Thymus (tissue), 11 donors: Measurements from ENCODE around the gene C11orf42. TPM values are rescaled to one million over a fixed set of nuclear protein-coding genes. Genes with fewer than 3 reads are reported as not detected.
A peak's percentile ranks its signal among the peaks of the same experiment; 100 is the strongest.

Experiments used
- DNase-seq, 9 donors: peaks; one replicate each; pipeline ENCODE4 v3.0.0-alpha.2; 2013; ENCODE audit warnings: low spot score in 9 of 9, low read depth in 6 of 9, missing footprints in 1 of 9
- H3K27ac ChIP-seq, 2 donors: one replicate each; pipeline ENCODE4 v1.5.1; 2013; ENCODE audit warnings: control low read depth in 1 of 2, low read depth in 1 of 2, low read length in 1 of 2, mild to moderate bottlenecking in 1 of 2, moderate library complexity in 1 of 2
- H3K27me3 ChIP-seq, 2 donors: one replicate each; pipeline ENCODE4 v1.5.1; 2013; ENCODE audit warnings: low read length in 1 of 2; ENCODE audit not compliant: control insufficient read depth in 2 of 2, insufficient read depth in 1 of 2
- H3K36me3 ChIP-seq, 2 donors: one replicate each; pipeline ENCODE4 v1.5.1; 2013; ENCODE audit warnings: low read length in 1 of 2, mild to moderate bottlenecking in 1 of 2, moderate library complexity in 1 of 2; ENCODE audit not compliant: control insufficient read depth in 2 of 2, insufficient read depth in 2 of 2
- H3K4me1 ChIP-seq, 2 donors: one replicate each; pipeline ENCODE4 v1.5.1; 2013; ENCODE audit warnings: low read length in 2 of 2; ENCODE audit not compliant: control insufficient read depth in 2 of 2, insufficient read depth in 2 of 2
- H3K4me3 ChIP-seq, 2 donors: one replicate each; pipeline ENCODE4 v1.5.1; 2013; ENCODE audit warnings: low read length in 2 of 2, control low read depth in 1 of 2, mild to moderate bottlenecking in 1 of 2
- H3K9me3 ChIP-seq, 2 donors: one replicate each; pipeline ENCODE4 v1.5.1; 2013; ENCODE audit warnings: low read length in 1 of 2, mild to moderate bottlenecking in 1 of 2; ENCODE audit not compliant: control insufficient read depth in 2 of 2, insufficient read depth in 1 of 2
- WGBS: extraction: QIAGEN DNeasy Blood & Tissue Kit; methylation state at CpG from one replicate; pipeline ENCODE4 v1.1.7; 2013; 5-methylcytosine and 5-hydroxymethylcytosine counted together
- polyA plus RNA-seq: library from polyadenylated mRNA; stranded (reverse); fragments of 200-250 nt; gene quantifications from one replicate; pipeline ENCODE4 v1.2.3, GENCODE V29; 2013
- total RNA-seq: library from RNA; stranded (reverse); fragments of 120-200 nt; gene quantifications from one replicate; pipeline ENCODE4 v1.2.4, GENCODE V29; 2013
- donor health status: healthy.

Gene C11orf42
- total and polyA plus RNA-seq, 2 donors: not detected

DNA sequence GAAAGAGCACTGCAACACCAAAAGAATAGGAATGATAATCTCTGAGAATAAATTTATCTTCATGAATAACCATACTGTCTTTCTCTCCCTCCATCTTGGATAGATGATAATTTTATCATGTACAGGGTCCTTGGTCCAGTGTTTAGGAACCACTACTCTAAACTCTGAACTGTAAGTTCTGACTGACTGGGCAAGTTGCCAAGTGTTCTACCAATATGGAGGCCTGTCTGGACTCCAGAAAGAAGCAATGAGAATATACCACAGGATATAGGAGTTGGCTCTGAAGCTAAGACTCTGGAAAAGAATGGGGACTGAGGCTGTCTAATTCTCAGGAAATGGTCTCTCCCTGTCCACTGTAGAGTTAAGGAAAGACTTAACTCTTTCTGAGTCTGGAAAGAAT, 27.5 kb downstream of the C11orf42 start:
- H3K27ac ChIP-seq: no peak overlapping the region
- no peak overlapping the region for H3K4me3 ChIP-seq
- H3K4me1 ChIP-seq: peaks cover 10 to 13% of the 10 kb centered on the region in 2 donors
- no peak for DNase-seq
- no peaks in the 10 kb centered on the region for H3K27me3 ChIP-seq
- H3K36me3 ChIP-seq: no peaks in the 10 kb centered on the region
- H3K9me3 ChIP-seq: no peaks in the 10 kb centered on the region

DNA sequence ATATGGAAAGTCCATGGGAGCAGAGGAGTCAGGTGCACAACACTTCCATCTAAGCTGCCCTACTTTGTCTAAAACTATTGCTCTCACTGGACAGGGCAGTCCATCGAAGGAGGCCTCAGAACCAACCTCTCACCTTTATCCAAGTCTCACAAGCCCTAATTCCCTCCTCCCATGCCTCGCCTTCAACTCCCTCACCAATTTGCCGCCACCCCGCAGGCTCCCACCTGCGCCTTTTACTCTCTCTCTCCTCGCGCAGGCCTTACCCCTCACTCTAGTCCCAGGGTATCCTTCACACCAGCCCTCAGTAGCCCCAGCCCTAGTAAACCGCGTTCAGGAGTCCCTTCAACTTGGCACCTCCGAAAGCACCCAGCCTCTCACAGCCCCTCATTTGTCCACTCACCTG, 28.6 kb downstream of the C11orf42 start:
- DNase-seq: no peak
- 4% methylated on average over 10 of the region's 10 CpGs for WGBS
- no peaks in the 10 kb centered on the region for H3K36me3 ChIP-seq
- H3K27ac ChIP-seq: peak overlapping the region; percentile 38 to 67
- H3K9me3 ChIP-seq: no peaks in the 10 kb centered on the region
- H3K4me1 ChIP-seq: peaks cover 10 to 13% of the 10 kb centered on the region in 2 donors
- H3K27me3 ChIP-seq: no peaks in the 10 kb centered on the region
- H3K4me3 ChIP-seq: peak overlapping the region; percentile 62 to 74

DNA sequence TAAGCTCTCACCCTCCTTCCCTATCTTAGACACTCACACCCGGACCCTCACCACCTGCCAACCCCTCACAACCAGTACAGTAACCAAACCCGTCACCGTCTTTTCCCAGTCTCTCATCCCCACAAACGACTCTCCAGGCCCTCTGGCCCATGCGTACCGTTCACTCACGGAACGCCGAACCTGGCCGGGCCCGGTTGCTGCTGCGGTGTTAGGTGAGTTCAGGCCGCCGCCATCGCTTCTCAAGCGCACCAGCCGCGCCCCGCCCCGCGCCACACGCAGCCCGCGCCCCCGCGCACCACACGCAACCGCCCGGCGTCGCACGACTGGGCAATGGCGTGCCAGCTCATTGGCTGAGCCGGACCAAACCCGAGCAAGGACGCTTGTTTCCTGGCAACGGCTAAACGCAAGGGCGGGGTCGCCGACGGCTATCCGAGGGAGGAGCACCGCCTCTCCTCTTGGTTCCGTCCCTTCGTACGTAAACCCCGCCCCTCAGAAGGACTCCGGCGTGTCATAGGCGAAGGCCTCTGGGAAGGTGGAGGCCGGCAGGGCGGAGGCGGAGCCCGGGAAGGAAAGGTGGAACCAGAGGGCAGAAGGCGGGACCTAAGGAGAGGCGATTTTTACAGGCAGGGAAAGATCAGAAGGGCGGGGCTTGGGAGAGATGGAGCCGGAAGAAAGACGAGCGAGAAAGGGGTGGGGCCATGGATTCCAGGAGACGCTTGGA, 29.2 kb downstream of the C11orf42 start, which contains the start of gene FHIP1B:
Gene FHIP1B (minus strand): TSS at position 250 of the 721 bp plus-strand sequence. CDS start 10,120 bp downstream, outside the sequence.
- H3K9me3 ChIP-seq: no peaks in the 10 kb centered on the region
- WGBS: under 1% methylated on average over 62 of the region's 62 CpGs
- H3K27me3 ChIP-seq: no peaks in the 10 kb centered on the region
- H3K4me1 ChIP-seq: peaks cover 10 to 13% of the 10 kb centered on the region in 2 donors
- peak within 1 kb of the TSS; percentile 66 to 74 for H3K4me3 ChIP-seq
- peak within 1 kb of the TSS; percentile 67 to 74 for H3K27ac ChIP-seq
- no peaks in the 10 kb centered on the region for H3K36me3 ChIP-seq
- DNase-seq: peak; percentile 95 to 99 (median 99)

DNA sequence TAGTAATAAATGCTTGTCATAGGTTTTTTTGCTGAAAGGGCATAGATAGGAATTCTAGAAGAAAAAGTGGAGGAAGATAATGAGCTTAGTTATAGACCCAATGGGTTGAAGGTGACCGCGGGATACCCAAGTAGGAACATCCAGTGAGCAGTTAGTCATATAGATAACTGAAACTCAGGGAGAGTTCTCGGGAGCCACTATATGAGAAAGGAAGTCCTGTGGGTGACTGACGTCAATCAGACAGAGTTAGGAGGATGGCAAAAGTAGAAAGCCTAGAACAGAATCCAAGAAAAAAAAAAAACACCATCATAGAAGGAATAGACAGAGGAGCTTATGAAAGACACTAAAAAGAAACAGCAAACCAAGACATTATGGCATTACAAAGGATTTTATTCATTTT, 31.9 kb downstream of the C11orf42 start:
- H3K4me1 ChIP-seq: peaks cover 7 to 9% of the 10 kb centered on the region in 2 donors
- 87% methylated on average over 4 of the region's 4 CpGs for WGBS
- H3K9me3 ChIP-seq: no peaks in the 10 kb centered on the region
- no peaks in the 10 kb centered on the region for H3K27me3 ChIP-seq
- no peak overlapping the region for H3K4me3 ChIP-seq
- H3K27ac ChIP-seq: no peak overlapping the region
- no peak for DNase-seq
- no peaks in the 10 kb centered on the region for H3K36me3 ChIP-seq

DNA sequence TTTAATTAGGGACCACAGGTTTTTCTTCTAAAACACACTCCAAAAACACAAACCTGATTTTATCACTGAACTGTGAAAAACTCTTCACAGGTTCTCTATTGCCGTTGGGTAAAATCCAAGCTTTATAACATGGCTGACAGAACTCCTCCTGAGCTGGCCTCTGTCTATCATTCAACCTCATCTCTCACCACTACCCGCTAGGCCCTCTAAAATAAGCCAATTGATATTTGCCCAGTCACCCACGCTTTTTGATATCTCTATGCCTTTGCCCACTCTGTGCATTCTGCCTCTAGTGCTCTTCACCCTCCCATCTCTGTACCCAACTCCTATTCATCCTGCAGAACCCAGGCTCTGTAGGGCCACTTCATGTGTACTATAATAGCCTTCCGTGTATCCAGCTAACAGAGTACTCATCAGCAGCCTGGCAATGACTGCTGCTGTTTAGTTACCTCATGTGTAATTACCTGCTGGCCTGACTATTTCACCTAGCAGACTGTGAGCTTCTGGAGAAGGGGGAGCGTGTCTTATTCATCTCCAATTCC, 32.5 kb downstream of the C11orf42 start:
- WGBS: 93% methylated on average over 5 of the region's 5 CpGs
- H3K9me3 ChIP-seq: no peaks in the 10 kb centered on the region
- no peak for DNase-seq
- no peak overlapping the region for H3K27ac ChIP-seq
- peaks cover 7 to 9% of the 10 kb centered on the region in 2 donors for H3K4me1 ChIP-seq
- no peak overlapping the region for H3K4me3 ChIP-seq
- H3K36me3 ChIP-seq: no peaks in the 10 kb centered on the region
- no peaks in the 10 kb centered on the region for H3K27me3 ChIP-seq

DNA sequence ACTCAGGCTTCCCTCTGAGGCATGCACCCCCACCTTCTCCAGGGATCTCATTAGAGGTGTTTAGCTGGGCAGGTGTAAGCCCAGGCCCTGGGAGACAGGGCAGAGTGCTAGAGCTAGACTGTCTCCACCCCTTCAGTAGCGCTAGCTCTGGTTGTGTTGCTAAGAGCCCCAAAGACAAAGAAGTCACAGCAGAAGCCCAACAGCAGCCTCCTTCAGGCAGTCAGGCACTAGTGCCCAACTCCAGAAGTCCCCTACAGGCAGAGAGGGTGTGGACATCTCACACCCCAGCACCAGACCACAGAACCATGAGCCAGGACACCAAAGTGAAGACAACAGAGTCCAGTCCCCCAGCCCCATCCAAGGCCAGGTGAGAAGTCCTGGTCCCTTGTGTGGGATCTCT, 33.5 kb downstream of the C11orf42 start, which contains the start of gene CNGA4:
Gene CNGA4 (plus strand): TSS at position 188 of the 400 bp plus-strand sequence. CDS start 118 bp downstream, at position 306.
- Histone ChIP-seq H3K27me3 (no peaks in the 10 kb centered on the region), H3K27ac (no peak within 1 kb of the TSS), H3K36me3 (no peaks in the 10 kb centered on the region), H3K4me1 (peaks cover 3 to 5% of the 10 kb centered on the region in 2 donors), H3K9me3 (no peaks in the 10 kb centered on the region), H3K4me3 (no peak within 1 kb of the TSS)
- 100% methylated on average over 1 of the region's 1 CpG for WGBS
- no peak for DNase-seq

DNA sequence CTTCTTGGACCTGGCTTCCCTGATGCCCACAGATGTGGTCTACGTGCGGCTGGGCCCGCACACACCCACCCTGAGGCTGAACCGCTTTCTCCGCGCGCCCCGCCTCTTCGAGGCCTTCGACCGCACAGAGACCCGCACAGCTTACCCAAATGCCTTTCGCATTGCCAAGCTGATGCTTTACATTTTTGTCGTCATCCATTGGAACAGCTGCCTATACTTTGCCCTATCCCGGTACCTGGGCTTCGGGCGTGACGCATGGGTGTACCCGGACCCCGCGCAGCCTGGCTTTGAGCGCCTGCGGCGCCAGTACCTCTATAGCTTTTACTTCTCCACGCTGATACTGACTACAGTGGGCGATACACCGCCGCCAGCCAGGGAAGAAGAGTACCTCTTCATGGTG, 34.8 kb downstream of the C11orf42 start:
- 98% methylated on average over 28 of the region's 28 CpGs for WGBS

DNA sequence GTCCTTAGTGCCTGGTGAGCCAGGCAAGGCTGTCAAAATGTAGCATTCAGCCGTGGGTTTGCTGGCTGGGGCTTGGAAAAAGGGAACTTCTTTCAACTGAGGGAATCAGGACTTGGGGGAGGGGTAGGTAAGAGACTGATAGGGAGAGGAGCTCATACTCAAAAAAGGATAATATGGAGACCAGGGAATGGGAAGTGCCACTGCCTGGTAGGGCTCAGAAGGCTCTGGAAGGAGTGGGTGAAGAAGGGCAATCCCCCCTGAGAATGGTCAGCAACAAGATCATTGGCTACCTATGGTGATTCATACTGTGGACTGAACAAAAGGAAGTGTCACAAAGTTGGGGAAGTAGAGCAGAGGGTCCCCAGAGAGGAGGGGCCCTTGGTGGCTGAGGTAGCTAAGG, 35.4 kb downstream of the C11orf42 start:
- Histone ChIP-seq H3K27me3 (peaks cover 0 to 3% of the 10 kb centered on the region in 2 donors), H3K9me3 (no peaks in the 10 kb centered on the region), H3K4me1 (no peaks in the 10 kb centered on the region), H3K27ac (no peak overlapping the region), H3K36me3 (no peaks in the 10 kb centered on the region), H3K4me3 (no peak overlapping the region)
- DNase-seq: no peak
- WGBS: 4% methylated on average over 1 of the region's 1 CpG

More for the DNA sequence above, 34.8 kb downstream of the C11orf42 start:
- no peak overlapping the region for H3K27ac ChIP-seq
- H3K27me3 ChIP-seq: peaks cover 0 to 1% of the 10 kb centered on the region in 2 donors
- no peaks in the 10 kb centered on the region for H3K36me3 ChIP-seq
- H3K4me1 ChIP-seq: peaks cover 0 to 2% of the 10 kb centered on the region in 2 donors
- no peak overlapping the region for H3K4me3 ChIP-seq
- no peak for DNase-seq
- no peaks in the 10 kb centered on the region for H3K9me3 ChIP-seq

DNA sequence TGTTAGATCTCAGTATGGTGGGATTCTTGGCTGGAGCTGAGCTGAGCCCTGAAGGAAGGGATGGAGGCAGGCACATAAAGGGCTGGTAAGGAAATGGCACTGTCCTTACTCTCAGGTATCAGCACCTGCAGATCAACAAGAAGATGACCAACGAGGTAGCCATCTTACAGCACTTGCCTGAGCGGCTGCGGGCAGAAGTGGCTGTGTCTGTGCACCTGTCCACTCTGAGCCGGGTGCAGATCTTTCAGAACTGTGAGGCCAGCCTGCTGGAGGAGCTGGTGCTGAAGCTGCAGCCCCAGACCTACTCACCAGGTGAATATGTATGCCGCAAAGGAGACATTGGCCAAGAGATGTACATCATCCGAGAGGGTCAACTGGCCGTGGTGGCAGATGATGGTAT, 36.0 kb downstream of the C11orf42 start:
- no peak for DNase-seq
- 98% methylated on average over 7 of the region's 7 CpGs for WGBS

More for the DNA sequence above, 36.0 kb downstream of the C11orf42 start:
- H3K36me3 ChIP-seq: no peaks in the 10 kb centered on the region
- H3K4me3 ChIP-seq: no peak overlapping the region
- H3K9me3 ChIP-seq: no peaks in the 10 kb centered on the region
- H3K27me3 ChIP-seq: peaks cover 0 to 3% of the 10 kb centered on the region in 2 donors
- no peaks in the 10 kb centered on the region for H3K4me1 ChIP-seq
- H3K27ac ChIP-seq: no peak overlapping the region
